Measurements from ENCODE around the gene MRPS27. TPM values are rescaled to one million over a fixed set of nuclear protein-coding genes. Genes with fewer than 3 reads are reported as not detected.

The MRPS27 gene
- total and polyA plus RNA-seq, 4 donors, result 17.6 to 38.7 (median 34.9) TPM

DNA sequence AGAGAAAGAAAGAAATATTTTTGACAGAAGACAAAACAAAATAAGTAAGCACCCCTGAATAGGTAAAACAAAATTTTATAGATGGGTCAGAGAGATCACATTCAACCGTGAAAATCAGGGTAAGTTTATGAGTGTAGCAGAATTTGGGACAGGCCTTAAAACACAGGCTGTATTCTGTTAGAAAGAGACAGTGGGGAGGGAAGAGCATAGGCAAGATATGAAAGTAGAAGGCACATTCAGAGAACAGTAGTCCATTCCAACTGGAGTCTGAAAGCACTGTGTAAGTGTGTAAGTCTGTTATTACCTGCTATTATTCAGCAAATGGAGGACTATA, 38.6 kb downstream of the MRPS27 start:
- no peaks in the 10 kb centered on the region for H3K9me3 ChIP-seq (ENCODE audit: control insufficient read depth in 4 of 4, low read length in 3 of 4)
- H3K4me3 ChIP-seq (ENCODE audit: low read depth in 1 of 3, low read length in 3 of 3), result no peak overlapping the region
- TF ChIP-seq FOXA1 (IDR thresholded peaks at IDR 0.05), result no peak
- TF ChIP-seq, protein P1, sequence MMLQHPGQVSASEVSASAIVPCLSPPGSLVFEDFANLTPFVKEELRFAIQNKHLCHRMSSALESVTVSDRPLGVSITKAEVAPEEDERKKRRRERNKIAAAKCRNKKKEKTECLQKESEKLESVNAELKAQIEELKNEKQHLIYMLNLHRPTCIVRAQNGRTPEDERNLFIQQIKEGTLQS (IDR thresholded peaks at IDR 0.05), result no peak
- TF ChIP-seq FOXA2 (IDR thresholded peaks at IDR 0.05), result no peak
- TF ChIP-seq, protein P2, sequence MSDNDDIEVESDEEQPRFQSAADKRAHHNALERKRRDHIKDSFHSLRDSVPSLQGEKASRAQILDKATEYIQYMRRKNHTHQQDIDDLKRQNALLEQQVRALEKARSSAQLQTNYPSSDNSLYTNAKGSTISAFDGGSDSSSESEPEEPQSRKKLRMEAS (IDR thresholded peaks at IDR 0.05), result no peak
- TF ChIP-seq SP1 (IDR thresholded peaks at IDR 0.05), result no peak
- no peak for TF ChIP-seq HNF4G (IDR thresholded peaks at IDR 0.05)
- TF ChIP-seq, protein P3, sequence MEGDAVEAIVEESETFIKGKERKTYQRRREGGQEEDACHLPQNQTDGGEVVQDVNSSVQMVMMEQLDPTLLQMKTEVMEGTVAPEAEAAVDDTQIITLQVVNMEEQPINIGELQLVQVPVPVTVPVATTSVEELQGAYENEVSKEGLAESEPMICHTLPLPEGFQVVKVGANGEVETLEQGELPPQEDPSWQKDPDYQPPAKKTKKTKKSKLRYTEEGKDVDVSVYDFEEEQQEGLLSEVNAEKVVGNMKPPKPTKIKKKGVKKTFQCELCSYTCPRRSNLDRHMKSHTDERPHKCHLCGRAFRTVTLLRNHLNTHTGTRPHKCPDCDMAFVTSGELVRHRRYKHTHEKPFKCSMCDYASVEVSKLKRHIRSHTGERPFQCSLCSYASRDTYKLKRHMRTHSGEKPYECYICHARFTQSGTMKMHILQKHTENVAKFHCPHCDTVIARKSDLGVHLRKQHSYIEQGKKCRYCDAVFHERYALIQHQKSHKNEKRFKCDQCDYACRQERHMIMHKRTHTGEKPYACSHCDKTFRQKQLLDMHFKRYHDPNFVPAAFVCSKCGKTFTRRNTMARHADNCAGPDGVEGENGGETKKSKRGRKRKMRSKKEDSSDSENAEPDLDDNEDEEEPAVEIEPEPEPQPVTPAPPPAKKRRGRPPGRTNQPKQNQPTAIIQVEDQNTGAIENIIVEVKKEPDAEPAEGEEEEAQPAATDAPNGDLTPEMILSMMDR (IDR thresholded peaks at IDR 0.05; ENCODE audit: low read depth, low read length, missing input control), result no peak
- no peak for TF ChIP-seq YY1 (IDR thresholded peaks at IDR 0.05)
- no peak for TF ChIP-seq RXRA (IDR thresholded peaks at IDR 0.05)
- no peak for TF ChIP-seq GABPA (IDR thresholded peaks at IDR 0.05 in 1 of 2, conservative IDR thresholded peaks at IDR 0.05 in 1 of 2)
- no peak for TF ChIP-seq JUND (IDR thresholded peaks at IDR 0.05)
- TF ChIP-seq EGR1 (IDR thresholded peaks at IDR 0.05; ENCODE audit: low read depth in 2 of 2), result no peak
- no peak for TF ChIP-seq TAF1 (conservative IDR thresholded peaks at IDR 0.05)
- TF ChIP-seq, protein P4, sequence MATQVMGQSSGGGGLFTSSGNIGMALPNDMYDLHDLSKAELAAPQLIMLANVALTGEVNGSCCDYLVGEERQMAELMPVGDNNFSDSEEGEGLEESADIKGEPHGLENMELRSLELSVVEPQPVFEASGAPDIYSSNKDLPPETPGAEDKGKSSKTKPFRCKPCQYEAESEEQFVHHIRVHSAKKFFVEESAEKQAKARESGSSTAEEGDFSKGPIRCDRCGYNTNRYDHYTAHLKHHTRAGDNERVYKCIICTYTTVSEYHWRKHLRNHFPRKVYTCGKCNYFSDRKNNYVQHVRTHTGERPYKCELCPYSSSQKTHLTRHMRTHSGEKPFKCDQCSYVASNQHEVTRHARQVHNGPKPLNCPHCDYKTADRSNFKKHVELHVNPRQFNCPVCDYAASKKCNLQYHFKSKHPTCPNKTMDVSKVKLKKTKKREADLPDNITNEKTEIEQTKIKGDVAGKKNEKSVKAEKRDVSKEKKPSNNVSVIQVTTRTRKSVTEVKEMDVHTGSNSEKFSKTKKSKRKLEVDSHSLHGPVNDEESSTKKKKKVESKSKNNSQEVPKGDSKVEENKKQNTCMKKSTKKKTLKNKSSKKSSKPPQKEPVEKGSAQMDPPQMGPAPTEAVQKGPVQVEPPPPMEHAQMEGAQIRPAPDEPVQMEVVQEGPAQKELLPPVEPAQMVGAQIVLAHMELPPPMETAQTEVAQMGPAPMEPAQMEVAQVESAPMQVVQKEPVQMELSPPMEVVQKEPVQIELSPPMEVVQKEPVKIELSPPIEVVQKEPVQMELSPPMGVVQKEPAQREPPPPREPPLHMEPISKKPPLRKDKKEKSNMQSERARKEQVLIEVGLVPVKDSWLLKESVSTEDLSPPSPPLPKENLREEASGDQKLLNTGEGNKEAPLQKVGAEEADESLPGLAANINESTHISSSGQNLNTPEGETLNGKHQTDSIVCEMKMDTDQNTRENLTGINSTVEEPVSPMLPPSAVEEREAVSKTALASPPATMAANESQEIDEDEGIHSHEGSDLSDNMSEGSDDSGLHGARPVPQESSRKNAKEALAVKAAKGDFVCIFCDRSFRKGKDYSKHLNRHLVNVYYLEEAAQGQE (IDR thresholded peaks at IDR 0.05), result no peak
- TF ChIP-seq, protein P5, sequence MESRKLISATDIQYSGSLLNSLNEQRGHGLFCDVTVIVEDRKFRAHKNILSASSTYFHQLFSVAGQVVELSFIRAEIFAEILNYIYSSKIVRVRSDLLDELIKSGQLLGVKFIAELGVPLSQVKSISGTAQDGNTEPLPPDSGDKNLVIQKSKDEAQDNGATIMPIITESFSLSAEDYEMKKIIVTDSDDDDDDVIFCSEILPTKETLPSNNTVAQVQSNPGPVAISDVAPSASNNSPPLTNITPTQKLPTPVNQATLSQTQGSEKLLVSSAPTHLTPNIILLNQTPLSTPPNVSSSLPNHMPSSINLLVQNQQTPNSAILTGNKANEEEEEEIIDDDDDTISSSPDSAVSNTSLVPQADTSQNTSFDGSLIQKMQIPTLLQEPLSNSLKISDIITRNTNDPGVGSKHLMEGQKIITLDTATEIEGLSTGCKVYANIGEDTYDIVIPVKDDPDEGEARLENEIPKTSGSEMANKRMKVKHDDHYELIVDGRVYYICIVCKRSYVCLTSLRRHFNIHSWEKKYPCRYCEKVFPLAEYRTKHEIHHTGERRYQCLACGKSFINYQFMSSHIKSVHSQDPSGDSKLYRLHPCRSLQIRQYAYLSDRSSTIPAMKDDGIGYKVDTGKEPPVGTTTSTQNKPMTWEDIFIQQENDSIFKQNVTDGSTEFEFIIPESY (IDR thresholded peaks at IDR 0.05), result no peak
- no peak for TF ChIP-seq RAD21 (IDR thresholded peaks at IDR 0.05)
- TF ChIP-seq NR2F2 (IDR thresholded peaks at IDR 0.05), result no peak
- no peak for TF ChIP-seq HNF4A (conservative IDR thresholded peaks at IDR 0.05)
- H3K4me1 ChIP-seq (ENCODE audit: control insufficient read depth in 4 of 4, insufficient read depth in 4 of 4, low read length in 3 of 4), result no peaks in the 10 kb centered on the region
- 90% methylated on average over 1 of the region's 1 CpG for WGBS
- H3K9ac ChIP-seq (ENCODE audit: low read depth in 1 of 2, low read length in 2 of 2), result no peak overlapping the region
- H3K27me3 ChIP-seq (ENCODE audit: control insufficient read depth in 4 of 4, insufficient read depth in 4 of 4, low read length in 3 of 4), result no peaks in the 10 kb centered on the region
- DNase-seq (ENCODE audit: low spot score), result no peak
- H3K36me3 ChIP-seq (ENCODE audit: control insufficient read depth in 4 of 4, insufficient read depth in 3 of 4, low read depth in 1 of 4, low read length in 3 of 4), result no peaks in the 10 kb centered on the region
- no peak overlapping the region for H3K27ac ChIP-seq (ENCODE audit: low read depth in 1 of 2, low read length in 2 of 2)

Measured in liver (tissue), 9 donors.